Measurements from ENCODE around the gene XPR1.

The XPR1 gene

GRCh38 chr1:180616439-180616838, 15.4 kb upstream of the XPR1 start:
- Histone ChIP-seq H3K4me3 (ENCODE audit: low read depth, low read length) (no peak overlapping the region), H3K27ac (no peak overlapping the region), H3K27me3 (replicated peaks) (no peaks in the 10 kb centered on the region), H3K36me3 (replicated peaks) (no peaks in the 10 kb centered on the region)
- TF ChIP-seq CTCF (IDR thresholded peaks at IDR 0.05; ENCODE audit: low read depth, low read length, missing control alignments) = no peak
- in situ Hi-C loops (cut with HindIII; ENCODE audit: low pct_ligation_motif_present, low sequenced_read_pairs) = no loop called here
- no peak for DNase-seq

DNA sequence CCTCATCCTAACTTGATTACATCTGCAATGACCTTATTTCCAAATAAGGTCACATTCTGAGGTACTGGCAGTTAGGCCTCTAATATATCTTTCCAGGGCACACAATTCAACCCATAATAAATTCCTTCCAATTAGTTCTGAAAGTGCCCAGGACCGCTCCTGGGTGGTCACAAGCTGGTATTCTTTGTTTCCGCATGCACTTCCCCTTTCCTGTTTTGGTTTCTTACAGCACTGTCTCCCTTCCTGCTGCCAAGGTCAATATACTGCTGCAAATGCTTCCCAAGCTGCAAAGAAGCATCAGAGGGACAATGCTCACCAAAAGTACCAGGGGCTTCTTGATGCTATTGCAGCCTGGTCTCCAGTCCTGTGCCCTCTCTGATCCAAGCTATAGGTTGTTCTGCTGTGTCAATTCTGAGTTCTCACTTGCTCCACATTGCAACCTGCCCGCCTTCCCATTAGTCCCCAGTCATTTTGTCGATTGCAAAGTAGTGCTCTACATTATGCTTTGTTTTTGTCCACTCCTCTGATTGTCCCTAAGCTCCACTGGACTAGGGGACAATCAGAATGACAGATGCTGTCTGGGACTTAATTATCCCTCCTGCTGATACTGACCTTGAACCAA, 13.9 kb upstream of the XPR1 start:
- in situ Hi-C loops (cut with HindIII; ENCODE audit: low pct_ligation_motif_present, low sequenced_read_pairs) = no loop called here
- H3K4me3 ChIP-seq (ENCODE audit: low read depth, low read length) = no peak overlapping the region
- no peaks in the 10 kb centered on the region for H3K36me3 ChIP-seq (replicated peaks)
- DNase-seq = no peak
- no peaks in the 10 kb centered on the region for H3K27me3 ChIP-seq (replicated peaks)
- TF ChIP-seq CTCF (IDR thresholded peaks at IDR 0.05; ENCODE audit: low read depth, low read length, missing control alignments) = no peak
- no peak overlapping the region for H3K27ac ChIP-seq

- Histone ChIP-seq H3K27me3 (replicated peaks) (no peaks in the 10 kb centered on the region), H3K27ac (no peak overlapping the region), H3K36me3 (replicated peaks) (no peaks in the 10 kb centered on the region), H3K4me3 (ENCODE audit: low read depth, low read length) (no peak overlapping the region)
- DNase-seq = no peak
- in situ Hi-C loops (cut with HindIII; ENCODE audit: low pct_ligation_motif_present, low sequenced_read_pairs) = no loop called here
- no peak for TF ChIP-seq CTCF (IDR thresholded peaks at IDR 0.05; ENCODE audit: low read depth, low read length, missing control alignments)
Measured at GRCh38 chr1:180620581-180620980, 11.2 kb upstream of the XPR1 start.

DNA sequence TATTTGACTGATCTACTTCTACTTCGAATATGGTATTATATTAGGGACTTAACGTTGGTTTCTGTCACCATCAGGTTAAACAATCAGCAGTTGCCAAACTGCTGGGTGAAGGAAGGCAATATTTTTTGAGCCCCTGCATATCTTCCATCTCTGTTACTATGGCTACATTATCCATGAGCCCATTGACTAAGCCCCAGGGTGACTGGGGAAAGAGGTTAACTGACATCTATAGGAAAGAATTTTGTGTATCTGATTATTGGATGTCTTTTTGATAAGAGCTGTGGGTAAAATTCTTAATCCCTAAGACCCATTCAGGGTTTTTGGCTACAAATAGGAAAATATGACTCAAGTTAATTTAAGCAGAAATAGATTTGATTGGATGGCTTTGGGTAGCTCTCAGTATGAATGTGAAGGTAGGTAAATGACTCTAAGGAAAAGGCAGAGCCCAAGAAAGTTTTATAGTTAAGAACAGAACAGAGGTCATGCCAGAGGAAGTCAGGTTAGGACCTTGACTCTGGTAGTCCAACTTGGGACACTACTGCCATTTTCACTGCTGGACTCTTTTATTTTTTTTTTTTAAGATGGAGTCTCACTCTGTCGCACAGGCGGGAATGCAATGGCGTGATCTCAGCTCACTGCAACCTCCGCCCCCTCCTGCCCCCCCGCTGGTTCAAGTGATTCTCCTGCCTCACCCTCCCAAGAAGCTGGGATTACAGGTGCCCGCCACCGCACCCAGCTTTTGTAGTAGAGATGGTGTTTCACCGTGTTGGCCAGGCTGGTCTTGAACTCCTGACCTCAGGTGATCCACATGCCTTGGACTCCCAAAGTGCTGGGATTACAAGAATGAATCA, 8.9 kb upstream of the XPR1 start:
- H3K27ac ChIP-seq = no peak overlapping the region
- no peak for DNase-seq
- in situ Hi-C loops (cut with HindIII; ENCODE audit: low pct_ligation_motif_present, low sequenced_read_pairs) = no loop called here
- no peak for TF ChIP-seq CTCF (IDR thresholded peaks at IDR 0.05; ENCODE audit: low read depth, low read length, missing control alignments)
- H3K36me3 ChIP-seq (replicated peaks) = no peaks in the 10 kb centered on the region
- H3K27me3 ChIP-seq (replicated peaks) = no peaks in the 10 kb centered on the region
- H3K4me3 ChIP-seq (ENCODE audit: low read depth, low read length) = no peak overlapping the region

GRCh38 chr1:180623579-180624347, 8.1 kb upstream of the XPR1 start:
- in situ Hi-C loops (cut with HindIII; ENCODE audit: low pct_ligation_motif_present, low sequenced_read_pairs) = no loop called here
- H3K4me3 ChIP-seq (ENCODE audit: low read depth, low read length) = no peak overlapping the region
- TF ChIP-seq CTCF (IDR thresholded peaks at IDR 0.05; ENCODE audit: low read depth, low read length, missing control alignments) = peak; percentile 61
- no peak overlapping the region for H3K27ac ChIP-seq
- no peaks in the 10 kb centered on the region for H3K27me3 ChIP-seq (replicated peaks)
- peak; percentile 38 for DNase-seq
- no peaks in the 10 kb centered on the region for H3K36me3 ChIP-seq (replicated peaks)
